Measurements from ENCODE around the gene XBP1.

GRCh38 chr22:28817919-28818859 is 17.8 kb upstream of the XBP1 start:
- TF ChIP-seq EZH2phosphoT487 (IDR thresholded peaks at IDR 0.05; ENCODE audit: borderline replicate concordance, low read depth, low read length), result no peak
- no peak for TF ChIP-seq CTCF (conservative IDR thresholded peaks at IDR 0.05; ENCODE audit: low read length)
